SU-DHL-6 (cell line): ENCODE results near the gene KCTD17.

Source experiments
- CTCF ChIP-seq: fragments of 200-600 bp; sonication (generic); IDR thresholded peaks from one replicate; pipeline ENCODE4 v1.5.1; 2017; ENCODE audit warnings: antibody characterized with exemption, mild to moderate bottlenecking, low read length, moderate library complexity; ENCODE audit not compliant: insufficient read depth, poor library complexity, severe bottlenecking
- EZH2phosphoT487 ChIP-seq: fragments of 200-600 bp; sonication (generic), shearing (Covaris generic); conservative IDR thresholded peaks from 2 replicates; pipeline ENCODE4 v1.6.1; 2018; ENCODE audit warnings: mild to moderate bottlenecking, antibody characterized with exemption, low read length, moderate library complexity, mixed read lengths

GRCh38 chr22:37053310-37054055 lies 1.9 kb downstream of the KCTD17 start:
- TF ChIP-seq CTCF = no peak
- TF ChIP-seq EZH2phosphoT487 = no peak
